GM21825 (cell line): ENCODE results near the gene STARD3NL.
"Not testable (repeated sequence)": the region's sequence is repeated elsewhere in the genome, so short reads cannot be mapped to it uniquely, and the experiment has no call there.

Experiments used
- ATAC-seq: cut with Tn5 transposase; IDR thresholded peaks from one replicate; pipeline ENCODE4 v1.9.1; 2021; ENCODE audit warnings: mild to moderate bottlenecking, moderate library complexity; ENCODE audit not compliant: unreplicated experiment

Gene STARD3NL, protein sequence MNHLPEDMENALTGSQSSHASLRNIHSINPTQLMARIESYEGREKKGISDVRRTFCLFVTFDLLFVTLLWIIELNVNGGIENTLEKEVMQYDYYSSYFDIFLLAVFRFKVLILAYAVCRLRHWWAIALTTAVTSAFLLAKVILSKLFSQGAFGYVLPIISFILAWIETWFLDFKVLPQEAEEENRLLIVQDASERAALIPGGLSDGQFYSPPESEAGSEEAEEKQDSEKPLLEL

DNA sequence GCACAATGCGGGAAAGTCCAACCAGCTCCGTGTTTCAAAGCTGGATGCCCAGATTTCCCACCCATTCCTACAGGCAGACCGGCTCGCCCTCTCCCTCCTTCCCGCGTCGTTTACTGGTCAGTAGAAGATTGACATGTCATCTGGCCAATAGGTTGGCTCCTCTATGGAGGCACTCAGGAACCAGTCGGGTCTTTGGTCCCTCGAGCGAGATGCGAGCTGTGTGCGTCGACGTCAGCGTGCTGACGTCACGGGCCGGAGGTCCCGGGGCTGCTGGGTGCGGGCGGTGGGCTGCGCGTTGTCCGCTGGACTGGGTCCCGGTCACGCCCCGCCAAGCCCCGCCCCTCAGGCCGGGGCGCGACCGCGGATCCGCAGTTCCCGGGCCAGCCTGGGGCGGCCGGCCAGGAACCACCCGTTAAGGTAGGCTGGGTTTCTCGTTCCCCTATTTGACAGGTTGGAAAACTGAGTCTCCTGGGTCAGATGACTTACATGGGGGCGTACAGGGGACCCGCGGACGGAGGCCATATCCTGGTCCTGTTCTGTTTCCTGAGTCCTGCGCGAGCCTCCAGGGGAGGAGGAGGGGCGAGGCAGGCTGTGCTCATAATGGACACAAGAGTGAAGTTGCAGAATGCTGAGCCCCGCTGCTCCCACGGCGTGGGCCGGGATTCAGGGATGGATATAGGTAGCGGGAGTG, at the start of gene STARD3NL:
STARD3NL (plus strand) TSS at position 242 of the 691 bp plus-strand sequence. CDS start 29,260 bp downstream, outside the sequence.
- ATAC-seq = peak; percentile 98

DNA sequence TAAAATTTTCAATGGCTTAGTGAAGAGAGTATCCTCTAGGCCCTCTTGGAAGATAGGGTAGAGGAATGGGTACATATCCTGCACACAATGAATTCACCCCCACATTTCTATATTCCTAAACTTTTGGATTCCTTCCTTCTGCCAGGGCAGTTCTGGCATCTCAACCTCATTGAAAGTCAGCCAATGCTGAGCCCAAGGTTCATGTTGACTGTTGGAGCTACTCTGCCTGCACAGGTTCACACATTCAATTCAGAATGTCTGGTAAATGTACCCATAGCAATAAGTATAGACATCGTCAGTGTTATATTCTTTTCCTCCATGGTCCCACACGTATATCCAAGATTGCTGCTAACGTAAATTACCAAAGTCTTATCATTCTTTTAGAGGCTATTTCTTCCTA, 48.9 kb upstream of the STARD3NL start:
- ATAC-seq = no peak

DNA sequence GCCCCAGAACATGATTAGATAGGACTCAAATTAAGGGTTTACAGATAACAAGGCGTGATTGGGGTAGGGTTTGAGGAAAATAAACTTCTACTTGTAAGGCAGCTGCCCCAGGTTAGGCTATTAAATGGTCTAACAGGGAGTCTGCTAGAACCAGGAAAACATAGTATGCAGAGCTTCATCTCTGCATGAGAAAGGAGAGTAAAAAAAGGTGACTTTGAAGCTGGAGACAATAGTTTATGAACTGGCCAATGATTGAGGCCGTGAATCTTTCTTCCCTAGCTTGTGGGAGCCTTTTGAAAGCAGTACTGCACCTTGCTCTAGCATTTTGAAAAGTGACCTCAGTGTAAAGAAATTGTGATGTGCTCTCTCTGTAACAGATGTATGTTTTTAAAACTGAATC, 48.5 kb upstream of the STARD3NL start:
- ATAC-seq = no peak

DNA sequence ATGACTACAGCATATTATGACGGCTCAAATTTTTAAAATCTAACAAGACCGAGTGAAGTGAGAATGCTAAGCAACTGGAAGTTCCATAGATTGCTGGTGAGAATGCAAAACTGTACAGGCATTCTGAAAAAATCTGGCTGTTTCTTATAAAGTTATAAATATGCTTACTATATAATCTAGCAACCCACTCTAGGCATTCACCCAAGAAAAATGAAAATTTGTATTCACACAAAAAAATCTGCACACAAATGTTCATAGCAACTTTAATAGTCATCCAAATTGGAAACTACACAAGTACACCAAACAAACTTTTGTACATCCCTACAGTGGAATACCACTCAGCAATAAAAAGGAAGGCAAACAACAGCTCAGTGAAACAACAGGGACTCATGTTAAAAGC, 39.9 kb upstream of the STARD3NL start:
- no peak for ATAC-seq

- no peak for ATAC-seq
Observed at GRCh38 chr7:38141187-38141586, 36.9 kb upstream of the STARD3NL start.

DNA sequence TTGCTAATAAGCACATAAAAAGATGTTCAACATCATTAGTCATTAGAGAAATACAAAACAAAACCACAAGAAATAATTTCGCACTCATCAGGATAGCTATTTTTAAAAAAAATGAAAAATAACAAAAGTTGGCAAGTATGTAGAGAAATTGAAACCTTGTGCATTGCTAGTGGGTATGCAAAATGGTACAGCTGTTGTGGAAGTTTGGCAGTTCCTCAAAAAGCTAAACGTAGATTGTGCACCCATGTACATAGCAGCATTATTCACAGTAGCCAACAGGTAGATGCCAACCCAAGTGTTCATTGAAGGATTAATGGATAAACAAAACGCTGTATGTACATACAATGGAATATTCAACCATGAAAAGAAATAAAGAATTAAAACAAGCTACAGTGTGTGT, 35.3 kb upstream of the STARD3NL start:
- peak; percentile 77 for ATAC-seq

DNA sequence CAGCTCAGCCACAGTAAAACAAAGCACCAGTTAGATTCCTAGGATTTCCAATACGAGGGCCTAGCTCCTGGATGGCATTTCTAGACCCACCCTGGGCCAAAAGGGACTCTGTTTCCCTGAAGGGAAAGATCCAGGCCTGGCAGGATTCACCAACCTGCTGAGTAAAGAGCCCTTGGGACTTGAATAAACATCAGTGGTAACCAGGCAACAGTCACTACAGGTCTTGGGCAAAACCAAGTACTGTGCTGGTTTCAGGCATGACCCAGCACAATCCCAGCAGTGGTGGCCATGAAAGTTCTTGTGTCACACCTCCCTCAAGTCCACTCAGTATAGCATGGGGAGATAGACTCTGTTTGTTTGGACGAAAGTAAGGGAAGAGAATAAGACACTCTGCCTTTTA, 31.0 kb upstream of the STARD3NL start:
- no peak for ATAC-seq

GRCh38 chr7:38151556-38151955, 26.5 kb upstream of the STARD3NL start:
- no peak for ATAC-seq

DNA sequence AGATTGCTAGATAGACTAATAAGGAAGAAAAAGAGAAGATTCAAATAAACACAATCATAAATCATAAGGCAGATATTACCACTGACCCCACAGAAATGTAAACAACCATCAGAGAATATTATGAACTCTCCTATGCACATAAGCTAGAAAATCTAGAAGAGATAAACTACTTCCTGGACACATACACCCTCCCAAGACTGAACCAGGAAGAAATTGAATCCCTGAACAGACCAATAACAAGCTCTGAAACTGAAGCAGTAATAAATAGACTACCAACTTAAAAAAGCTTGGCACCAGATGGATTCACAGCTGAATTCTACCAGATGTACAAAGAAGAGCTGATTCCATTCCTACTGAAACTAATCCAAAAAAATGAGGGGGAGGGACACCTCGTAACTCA, 24.5 kb upstream of the STARD3NL start:
- no peak for ATAC-seq

DNA sequence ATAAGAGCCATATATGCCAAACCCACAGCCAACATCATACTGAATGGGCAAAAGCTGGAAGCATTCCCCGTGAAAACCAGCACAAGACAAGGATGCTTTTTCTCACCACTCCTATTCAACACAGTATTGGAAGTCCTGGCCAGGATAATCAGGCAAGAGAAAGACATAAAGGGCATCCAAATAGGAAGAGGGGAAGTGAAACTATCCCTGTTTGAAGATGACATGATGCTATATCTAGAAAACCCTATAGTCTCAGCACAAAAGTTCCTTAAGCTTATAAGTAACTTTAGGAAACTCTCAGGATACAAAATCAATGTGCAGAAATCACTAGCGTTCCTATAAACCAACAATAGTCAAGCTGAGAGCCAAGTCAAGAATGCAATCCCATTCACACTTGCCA, 23.8 kb upstream of the STARD3NL start:
- ATAC-seq = no peak

DNA sequence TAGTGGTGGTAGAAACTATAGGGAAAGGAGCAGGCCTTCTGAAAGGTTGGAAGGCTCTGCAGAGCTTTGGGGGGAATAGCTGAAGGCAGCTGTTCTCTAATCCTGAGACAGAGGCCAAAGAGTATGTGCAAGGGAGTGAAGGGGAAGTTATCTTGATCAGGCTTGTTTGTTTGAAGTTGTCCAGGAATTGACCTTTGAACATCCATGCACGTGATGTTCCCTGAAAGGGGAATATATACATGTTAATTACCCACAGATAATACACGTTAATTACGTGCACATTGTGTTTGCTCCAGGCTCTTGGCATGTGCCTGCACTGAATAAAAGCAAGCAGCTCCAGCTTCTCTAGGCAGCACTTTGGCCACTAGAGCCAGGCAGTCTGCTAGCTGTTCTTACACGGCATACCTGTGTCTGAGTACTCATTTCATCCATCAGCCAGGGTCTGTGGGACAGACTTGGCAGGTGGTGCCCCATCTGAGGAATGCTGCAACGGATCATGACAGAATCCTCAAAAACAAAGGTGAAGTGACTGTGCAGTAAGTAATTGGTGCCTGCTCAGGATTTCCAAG, 18.0 kb upstream of the STARD3NL start:
- ATAC-seq = no peak

DNA sequence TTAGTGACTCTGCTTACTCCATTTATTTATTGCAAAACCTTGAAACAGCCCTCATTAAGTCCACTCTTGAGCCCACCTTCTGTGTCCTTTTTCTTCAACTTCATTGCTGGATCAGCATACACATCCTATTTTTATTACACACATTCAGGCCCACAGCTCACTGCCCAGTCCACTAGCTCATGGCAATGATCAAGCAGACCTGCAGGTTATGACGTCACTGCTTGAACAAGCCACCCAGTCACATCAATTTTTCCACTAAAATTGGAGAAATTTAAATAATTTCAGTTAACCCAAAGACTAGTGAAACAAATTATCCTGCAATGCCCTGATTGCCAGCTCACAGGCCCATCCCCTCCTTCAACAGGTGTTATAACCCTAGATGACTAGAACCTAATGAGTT, 16.0 kb upstream of the STARD3NL start:
- no peak for ATAC-seq

DNA sequence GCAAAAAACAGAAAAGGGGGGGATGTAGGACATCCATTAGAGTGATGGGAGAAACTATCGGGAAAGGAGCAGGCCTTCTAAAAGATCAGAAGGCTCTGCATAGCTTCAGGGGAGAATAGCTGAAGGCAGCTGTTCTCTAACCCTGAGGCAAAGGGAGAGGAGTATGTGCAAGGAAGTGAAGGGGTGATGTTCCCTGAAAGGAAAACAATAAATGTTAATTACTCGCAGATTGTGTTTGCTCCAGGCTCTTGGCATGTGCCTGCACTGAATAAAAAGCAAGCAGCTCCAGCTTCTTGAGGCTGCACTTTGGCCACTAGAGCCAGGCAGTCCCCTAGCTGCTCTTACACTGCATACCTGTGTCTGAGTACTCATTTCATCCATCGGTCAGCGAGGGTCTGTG, 14.4 kb upstream of the STARD3NL start:
- ATAC-seq = no peak

- no peak for ATAC-seq
Observed at GRCh38 chr7:38168890-38169570, 9.0 kb upstream of the STARD3NL start.

DNA sequence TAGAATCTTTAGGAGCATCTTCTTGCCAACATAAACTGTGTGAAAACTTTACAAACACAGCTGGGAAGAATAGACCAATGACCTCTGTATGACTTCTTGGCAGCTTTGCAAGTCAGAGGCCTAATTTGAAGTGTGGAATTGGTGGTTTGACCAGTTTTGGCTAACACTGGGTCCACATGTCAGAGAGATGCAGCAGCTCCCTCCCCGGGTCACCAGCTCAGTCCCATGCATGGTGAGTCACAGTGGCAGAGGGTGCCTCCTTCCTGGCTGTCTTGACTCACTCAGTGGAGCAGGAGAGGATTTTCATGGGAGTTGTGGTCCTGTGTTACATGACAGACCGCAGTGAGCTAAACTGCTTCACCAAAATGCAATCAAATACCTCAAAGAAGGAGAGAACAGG, 8.2 kb upstream of the STARD3NL start:
- peak; percentile 59 for ATAC-seq

DNA sequence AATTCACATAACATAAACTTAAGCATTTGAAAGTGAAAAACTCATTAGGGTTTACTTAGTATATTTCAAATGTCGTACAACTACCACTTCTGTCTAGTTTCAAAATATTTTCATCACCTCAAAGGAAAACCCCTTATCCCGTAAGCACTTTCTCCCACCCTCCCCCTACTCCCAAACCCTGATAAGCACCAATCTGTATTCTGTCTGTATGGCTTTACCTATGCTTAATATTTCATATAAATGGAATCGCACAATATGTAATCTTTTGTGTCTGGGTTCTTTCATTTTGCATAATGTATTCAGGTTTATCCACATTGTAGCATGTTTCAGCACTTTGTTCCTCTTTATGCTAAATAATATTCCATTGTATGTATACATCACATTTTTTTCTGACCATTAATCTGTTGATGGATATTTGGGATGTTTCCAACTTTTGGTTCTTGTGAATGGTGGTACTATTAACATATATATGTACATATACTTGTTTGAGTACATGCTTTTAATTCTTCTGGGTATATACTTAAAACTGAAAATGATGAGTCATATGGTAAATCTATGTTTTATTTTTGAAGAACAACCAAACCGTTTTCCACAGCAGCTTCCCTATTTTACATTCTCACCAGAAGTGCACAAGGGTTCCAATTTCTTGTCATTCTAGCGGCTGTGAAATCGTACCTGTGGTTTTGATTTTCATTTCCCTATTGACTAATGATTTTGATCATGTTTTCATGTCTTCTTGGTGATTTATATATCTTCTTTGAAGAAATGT, 6.2 kb upstream of the STARD3NL start:
- peak; percentile 59 for ATAC-seq

GRCh38 chr7:38175547-38175946, 2.5 kb upstream of the STARD3NL start:
- ATAC-seq = not testable (repeated sequence)

GRCh38 chr7:38177621-38178003, 433 bp upstream of the STARD3NL start:
- no peak for ATAC-seq

GRCh38 chr7:38178695-38179344, 775 bp downstream of the STARD3NL start:
- ATAC-seq = peak; percentile 19

- no peak for ATAC-seq
Observed at GRCh38 chr7:38179776-38180226, 1.8 kb downstream of the STARD3NL start.
